Upper lobe of left lung (tissue), 4 donors: ENCODE results near the gene BEST1.

Experiments used
- POLR2A ChIP-seq, 4 donors: fragments of 450-650 bp; IDR thresholded peaks; one replicate each; pipeline ENCODE4 v1.5.1; 2016 to 2017; ENCODE audit warnings: antibody characterized with exemption in 4 of 4, mild to moderate bottlenecking in 2 of 4
- TF ChIP-seq, protein P1 (sequence below), 6 experiments: fragments of 450-650 bp in 4 of 6; fragments of 200-600 bp in 2 of 6; sonication (generic) in 2 of 6; IDR thresholded peaks; one replicate each; pipeline ENCODE4 v1.5.1; 2016 to 2019; ENCODE audit warnings: antibody characterized with exemption in 6 of 6

DNA sequence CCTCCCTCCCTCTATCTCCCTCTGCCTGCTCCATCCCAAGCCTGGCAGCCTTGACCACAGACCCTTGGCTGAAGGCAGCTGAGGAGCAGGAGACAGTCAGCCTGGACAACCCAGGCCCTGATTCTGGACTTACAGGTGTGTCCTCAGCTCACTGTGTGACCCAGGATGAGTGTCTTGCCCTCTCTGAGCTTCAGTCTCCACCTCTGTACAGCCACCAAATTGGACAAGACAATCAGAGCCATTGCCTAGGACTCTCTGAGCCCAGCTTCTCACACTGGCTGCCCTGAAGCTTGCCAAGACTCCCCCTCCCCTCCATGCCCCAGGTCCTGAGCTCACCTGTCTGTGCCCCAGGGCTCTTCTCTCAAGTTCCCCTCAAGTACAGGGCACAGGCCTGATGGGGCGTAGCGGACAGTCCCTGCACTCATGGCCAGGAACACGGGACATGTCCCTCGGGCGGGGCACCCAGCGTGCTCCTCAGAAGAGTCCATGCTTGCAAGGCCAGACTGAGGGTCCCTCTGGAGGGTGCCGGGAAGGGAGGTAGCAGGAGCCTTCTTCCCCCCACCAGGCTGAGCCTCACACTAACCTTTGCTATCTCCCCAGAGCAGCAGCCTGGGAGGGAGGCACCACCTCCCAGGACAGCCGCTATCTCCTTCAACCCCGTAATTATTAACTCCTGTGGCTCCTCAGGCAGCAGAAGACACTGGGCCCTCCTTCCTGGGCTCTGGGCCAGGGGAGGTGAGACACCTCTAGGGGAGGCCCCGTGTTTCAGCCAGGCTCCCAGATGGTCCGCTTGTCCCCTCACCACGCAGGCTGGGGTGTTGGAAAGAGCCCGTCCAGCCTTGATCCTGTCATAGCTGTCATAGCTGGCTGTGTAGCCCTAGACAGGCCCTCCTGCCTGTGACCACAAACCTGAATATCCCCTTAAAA, 30.2 kb upstream of the BEST1 start:
- TF ChIP-seq, protein P1, sequence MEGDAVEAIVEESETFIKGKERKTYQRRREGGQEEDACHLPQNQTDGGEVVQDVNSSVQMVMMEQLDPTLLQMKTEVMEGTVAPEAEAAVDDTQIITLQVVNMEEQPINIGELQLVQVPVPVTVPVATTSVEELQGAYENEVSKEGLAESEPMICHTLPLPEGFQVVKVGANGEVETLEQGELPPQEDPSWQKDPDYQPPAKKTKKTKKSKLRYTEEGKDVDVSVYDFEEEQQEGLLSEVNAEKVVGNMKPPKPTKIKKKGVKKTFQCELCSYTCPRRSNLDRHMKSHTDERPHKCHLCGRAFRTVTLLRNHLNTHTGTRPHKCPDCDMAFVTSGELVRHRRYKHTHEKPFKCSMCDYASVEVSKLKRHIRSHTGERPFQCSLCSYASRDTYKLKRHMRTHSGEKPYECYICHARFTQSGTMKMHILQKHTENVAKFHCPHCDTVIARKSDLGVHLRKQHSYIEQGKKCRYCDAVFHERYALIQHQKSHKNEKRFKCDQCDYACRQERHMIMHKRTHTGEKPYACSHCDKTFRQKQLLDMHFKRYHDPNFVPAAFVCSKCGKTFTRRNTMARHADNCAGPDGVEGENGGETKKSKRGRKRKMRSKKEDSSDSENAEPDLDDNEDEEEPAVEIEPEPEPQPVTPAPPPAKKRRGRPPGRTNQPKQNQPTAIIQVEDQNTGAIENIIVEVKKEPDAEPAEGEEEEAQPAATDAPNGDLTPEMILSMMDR (IDR thresholded peaks at IDR 0.05), result no peak
- no peak for TF ChIP-seq POLR2A (IDR thresholded peaks at IDR 0.05)
